HG03575 (cell line): ENCODE results near the gene ILRUN.
"Not testable (repeated sequence)": the region's sequence is repeated elsewhere in the genome, so short reads cannot be mapped to it uniquely, and the experiment has no call there.

Experiments
- ATAC-seq: cut with Tn5 transposase; IDR thresholded peaks from one replicate; pipeline ENCODE4 v1.9.1; 2021; ENCODE audit not compliant: unreplicated experiment, insufficient number of reproducible peaks, low FRiP score; ENCODE audit errors: extremely low read depth

Gene ILRUN

GRCh38 chr6:34696739-34697543 lies at the start of gene ILRUN:
Gene ILRUN, minus strand, starts transcription at chr6:34696767. Its CDS starts 164 bp downstream, at chr6:34696603.
- no peak for ATAC-seq

- no peak for ATAC-seq
Observed at GRCh38 chr6:34745277-34746103, 48.9 kb upstream of the ILRUN start.

- not testable (repeated sequence) for ATAC-seq
Observed at GRCh38 chr6:34744294-34744647, 47.7 kb upstream of the ILRUN start.

- ATAC-seq: no peak
Observed at GRCh38 chr6:34743625-34744293, 47.2 kb upstream of the ILRUN start.

GRCh38 chr6:34742094-34742493 lies 45.5 kb upstream of the ILRUN start:
- no peak for ATAC-seq

- no peak for ATAC-seq
Observed at GRCh38 chr6:34736823-34737222, 40.3 kb upstream of the ILRUN start.

- no peak for ATAC-seq
Observed at GRCh38 chr6:34731393-34732060, 35.0 kb upstream of the ILRUN start.

- no peak for ATAC-seq
Observed at GRCh38 chr6:34729631-34730470, 33.3 kb upstream of the ILRUN start.

- no peak for ATAC-seq
Observed at GRCh38 chr6:34726055-34726454, 29.5 kb upstream of the ILRUN start.

- no peak for ATAC-seq
Observed at GRCh38 chr6:34723203-34723602, 26.6 kb upstream of the ILRUN start.

GRCh38 chr6:34722451-34722850 lies 25.9 kb upstream of the ILRUN start:
- ATAC-seq: no peak

GRCh38 chr6:34720160-34720559 lies 23.6 kb upstream of the ILRUN start:
- not testable (repeated sequence) for ATAC-seq

- not testable (repeated sequence) for ATAC-seq
Observed at GRCh38 chr6:34719646-34720045, 23.1 kb upstream of the ILRUN start.

GRCh38 chr6:34718976-34719375 lies 22.4 kb upstream of the ILRUN start:
- no peak for ATAC-seq

GRCh38 chr6:34717466-34717865 lies 20.9 kb upstream of the ILRUN start:
- ATAC-seq: no peak

- ATAC-seq: no peak
Observed at GRCh38 chr6:34714663-34715062, 18.1 kb upstream of the ILRUN start.

- not testable (repeated sequence) for ATAC-seq
Observed at GRCh38 chr6:34712881-34713280, 16.3 kb upstream of the ILRUN start.

- ATAC-seq: no peak
Observed at GRCh38 chr6:34709386-34709785, 12.8 kb upstream of the ILRUN start.
